Stimulated activated CD8-positive, alpha-beta memory T cell treated with anti-CD3 and anti-CD28 coated beads, Interleukin-12 subunit alpha, Interleukin-12 subunit beta, amount 100 ng/mL, for 4 hours (primary cell): ENCODE results near the gene SEC14L1.

ENCODE experiments used
- DNase-seq: peaks from one replicate; pipeline ENCODE4 v3.0.0-alpha.2; 2020; ENCODE audit warnings: low read depth

SEC14L1 gene

GRCh38 chr17:77191244-77191643 is 50.5 kb downstream of the SEC14L1 start:
- DNase-seq, result no peak

GRCh38 chr17:77193653-77194052 is 52.9 kb downstream of the SEC14L1 start:
- DNase-seq, result no peak

GRCh38 chr17:77194179-77194578 is 53.4 kb downstream of the SEC14L1 start:
- no peak for DNase-seq

- no peak for DNase-seq
Measured at GRCh38 chr17:77196251-77196650, 55.5 kb downstream of the SEC14L1 start.

- no peak for DNase-seq
Measured at GRCh38 chr17:77197115-77197514, 56.3 kb downstream of the SEC14L1 start.

- DNase-seq, result no peak
Measured at GRCh38 chr17:77200711-77201110, 59.9 kb downstream of the SEC14L1 start.

- no peak for DNase-seq
Measured at GRCh38 chr17:77203436-77203835, 62.7 kb downstream of the SEC14L1 start.

- no peak for DNase-seq
Measured at GRCh38 chr17:77203846-77204245, 63.1 kb downstream of the SEC14L1 start.

GRCh38 chr17:77204536-77204935 is 63.8 kb downstream of the SEC14L1 start:
- DNase-seq, result no peak

- DNase-seq, result no peak
Measured at GRCh38 chr17:77205396-77206125, 64.8 kb downstream of the SEC14L1 start.

- DNase-seq, result no peak
Measured at GRCh38 chr17:77206158-77206956, 65.6 kb downstream of the SEC14L1 start.

- DNase-seq, result no peak
Measured at GRCh38 chr17:77207689-77208216, 67.0 kb downstream of the SEC14L1 start.

GRCh38 chr17:77208217-77208808 is 67.5 kb downstream of the SEC14L1 start:
- DNase-seq, result no peak

GRCh38 chr17:77208856-77209255 is 68.1 kb downstream of the SEC14L1 start:
- DNase-seq, result no peak

GRCh38 chr17:77209330-77209748 is 68.6 kb downstream of the SEC14L1 start:
- no peak for DNase-seq

- no peak for DNase-seq
Measured at GRCh38 chr17:77210331-77210730, 69.6 kb downstream of the SEC14L1 start.

GRCh38 chr17:77210946-77211541 is 70.3 kb downstream of the SEC14L1 start:
- no peak for DNase-seq

- no peak for DNase-seq
Measured at GRCh38 chr17:77211681-77212080, 70.9 kb downstream of the SEC14L1 start.

GRCh38 chr17:77212081-77212832 is 71.5 kb downstream of the SEC14L1 start:
- no peak for DNase-seq

- no peak for DNase-seq
Measured at GRCh38 chr17:77212833-77213777, 72.3 kb downstream of the SEC14L1 start.

- no peak for DNase-seq
Measured at GRCh38 chr17:77213778-77214132, 73.0 kb downstream of the SEC14L1 start.
